GM12878 (cell line): ENCODE data around the gene HOOK2. TPM values are rescaled to one million over a fixed set of nuclear protein-coding genes. Genes with fewer than 3 reads are reported as not detected.
A peak's percentile ranks its signal among the peaks of the same experiment; 100 is the strongest.

ENCODE experiments used
- BMI1 ChIP-seq: fragments of 450-650 bp; IDR thresholded peaks from 2 replicates; pipeline ENCODE4 v1.6.1; 2016; ENCODE audit warnings: mild to moderate bottlenecking, moderate library complexity, borderline replicate concordance
- CBX5 ChIP-seq: sonication (generic); IDR thresholded peaks from 2 replicates; pipeline ENCODE4 v1.6.1; 2016; ENCODE audit warnings: low read depth, moderate library complexity, mild to moderate bottlenecking, inconsistent platforms
- ETV6 ChIP-seq, 2 experiments: fragments of 450-650 bp in 1 of 2; IDR thresholded peaks in 1 of 2; conservative IDR thresholded peaks in 1 of 2; 2 replicates each; pipeline ENCODE4 v1.6.1; 2014; ENCODE audit warnings: antibody characterized with exemption in 1 of 2, borderline replicate concordance in 1 of 2, low read depth in 1 of 2, mild to moderate bottlenecking in 1 of 2, moderate library complexity in 1 of 2
- FOS ChIP-seq: IDR thresholded peaks from 3 replicates; pipeline ENCODE4 v1.6.1; 2011; ENCODE audit warnings: borderline replicate concordance; ENCODE audit not compliant: insufficient read length; ENCODE audit errors: extremely low read depth
- FOXM1 ChIP-seq: IDR thresholded peaks from 2 replicates; pipeline ENCODE4 v1.6.1; 2012; ENCODE audit warnings: low read depth, mild to moderate bottlenecking, inconsistent platforms, low read length, moderate library complexity
- KAT2A ChIP-seq: conservative IDR thresholded peaks from 2 replicates; pipeline ENCODE4 v1.6.1; 2011; ENCODE audit warnings: low read depth, low read length; ENCODE audit not compliant: control insufficient read depth
- MEF2B ChIP-seq: fragments of 450-650 bp; IDR thresholded peaks from 2 replicates; pipeline ENCODE4 v1.6.1; 2018; ENCODE audit warnings: mild to moderate bottlenecking, moderate library complexity; ENCODE audit not compliant: partially characterized antibody, poor library complexity, severe bottlenecking
- NR2F1 ChIP-seq: fragments of 450-650 bp; conservative IDR thresholded peaks from 2 replicates; pipeline ENCODE4 v1.6.1; 2017; ENCODE audit warnings: mild to moderate bottlenecking
- PAX8 ChIP-seq: fragments of 450-650 bp; IDR thresholded peaks from 2 replicates; pipeline ENCODE4 v1.6.1; 2017; ENCODE audit warnings: mild to moderate bottlenecking, moderate library complexity
- RAD51 ChIP-seq: fragments of 450-650 bp; IDR thresholded peaks from 2 replicates; pipeline ENCODE4 v1.6.1; 2016; ENCODE audit warnings: moderate library complexity, mild to moderate bottlenecking, inconsistent platforms
- SMAD5 ChIP-seq: IDR thresholded peaks from 2 replicates; pipeline ENCODE4 v1.6.1; 2016; ENCODE audit warnings: antibody characterized with exemption, low read depth
- SMARCA5 ChIP-seq: fragments of 450-650 bp; IDR thresholded peaks from 2 replicates; pipeline ENCODE4 v1.6.1; 2017; ENCODE audit warnings: mild to moderate bottlenecking
- SP1 ChIP-seq: IDR thresholded peaks from one replicate; pipeline ENCODE4 v1.6.1; 2011; ENCODE audit warnings: low read depth, low read length
- SRF ChIP-seq, 2 experiments: IDR thresholded peaks; 2 replicates each; pipeline ENCODE4 v1.6.1; 2011; ENCODE audit warnings: low read depth in 2 of 2, low read length in 2 of 2, mild to moderate bottlenecking in 1 of 2, moderate library complexity in 1 of 2
- TAF1 ChIP-seq: IDR thresholded peaks from 2 replicates; pipeline ENCODE4 v1.6.1; 2011; ENCODE audit warnings: mild to moderate bottlenecking, low read depth, low read length, borderline replicate concordance
- TBL1XR1 ChIP-seq: IDR thresholded peaks from 2 replicates; pipeline ENCODE4 v1.6.1; 2012; ENCODE audit warnings: low read depth, low read length, improper control_type of control experiment
- TCF3 ChIP-seq: IDR thresholded peaks from 2 replicates; pipeline ENCODE4 v1.6.1; 2012; ENCODE audit warnings: low read depth, mild to moderate bottlenecking, low read length, borderline replicate concordance; ENCODE audit not compliant: insufficient read depth
- polyA plus RNA-seq, 11 experiments: library from polyadenylated mRNA; depleted of rRNA in 4 of 11; unstranded in 6 of 11; stranded (reverse) in 5 of 11; fragments of >200 nt; fragmentation: Nextera tagmentation in 4 of 11; fragmentation: Illumina TruSeq in 1 of 11; extraction: Ambion mirVana in 4 of 11; extraction: Trizol in 1 of 11; gene quantifications; 1 replicate in 1 of 11; 2 replicates in 10 of 11; pipeline versions ENCODE4 v1.2.1 to v1.2.3, GENCODE V29; 2011 to 2016; ENCODE audit warnings: inconsistent platforms in 2 of 11, missing spikeins in 2 of 11, low read depth in 1 of 11
- total RNA-seq, 4 experiments: library from RNA; depleted of rRNA in 3 of 4; stranded (reverse); fragments of >200 nt in 3 of 4; fragmentation: Illumina TruSeq in 1 of 4; extraction: Trizol in 1 of 4; gene quantifications; 2 replicates each; pipeline versions ENCODE4 v1.2.1 to v1.2.3, GENCODE V29; 2013 to 2021
- TF ChIP-seq, protein P1 (sequence below): fragments of 450-650 bp; conservative IDR thresholded peaks from 2 replicates; pipeline ENCODE4 v1.6.1; 2017; ENCODE audit warnings: mild to moderate bottlenecking, moderate library complexity
- TF ChIP-seq, protein P2 (sequence below): fragments of 450-650 bp; IDR thresholded peaks from 2 replicates; pipeline ENCODE4 v1.6.1; 2014; ENCODE audit warnings: mild to moderate bottlenecking
- TF ChIP-seq, protein P3 (sequence below): IDR thresholded peaks from 2 replicates; pipeline ENCODE4 v1.6.1; 2012; ENCODE audit warnings: low read depth, low read length, improper control_type of control experiment
- TF ChIP-seq, protein P4 (sequence below): fragments of 450-650 bp; IDR thresholded peaks from 2 replicates; pipeline ENCODE4 v1.6.1; 2018; ENCODE audit warnings: borderline replicate concordance, mild to moderate bottlenecking; ENCODE audit not compliant: partially characterized antibody
- TF ChIP-seq, protein P5 (sequence below): IDR thresholded peaks from 2 replicates; pipeline ENCODE4 v1.6.1; 2011; ENCODE audit warnings: low read depth, low read length, improper control_type of control experiment, borderline replicate concordance

HOOK2 gene
- total and polyA plus RNA-seq, 10 of the 15 experiments (the other 5 are each of a cell fraction or from before 2014, with no cell fraction given), result 1.5 to 9.6 (median 6.2) TPM

DNA sequence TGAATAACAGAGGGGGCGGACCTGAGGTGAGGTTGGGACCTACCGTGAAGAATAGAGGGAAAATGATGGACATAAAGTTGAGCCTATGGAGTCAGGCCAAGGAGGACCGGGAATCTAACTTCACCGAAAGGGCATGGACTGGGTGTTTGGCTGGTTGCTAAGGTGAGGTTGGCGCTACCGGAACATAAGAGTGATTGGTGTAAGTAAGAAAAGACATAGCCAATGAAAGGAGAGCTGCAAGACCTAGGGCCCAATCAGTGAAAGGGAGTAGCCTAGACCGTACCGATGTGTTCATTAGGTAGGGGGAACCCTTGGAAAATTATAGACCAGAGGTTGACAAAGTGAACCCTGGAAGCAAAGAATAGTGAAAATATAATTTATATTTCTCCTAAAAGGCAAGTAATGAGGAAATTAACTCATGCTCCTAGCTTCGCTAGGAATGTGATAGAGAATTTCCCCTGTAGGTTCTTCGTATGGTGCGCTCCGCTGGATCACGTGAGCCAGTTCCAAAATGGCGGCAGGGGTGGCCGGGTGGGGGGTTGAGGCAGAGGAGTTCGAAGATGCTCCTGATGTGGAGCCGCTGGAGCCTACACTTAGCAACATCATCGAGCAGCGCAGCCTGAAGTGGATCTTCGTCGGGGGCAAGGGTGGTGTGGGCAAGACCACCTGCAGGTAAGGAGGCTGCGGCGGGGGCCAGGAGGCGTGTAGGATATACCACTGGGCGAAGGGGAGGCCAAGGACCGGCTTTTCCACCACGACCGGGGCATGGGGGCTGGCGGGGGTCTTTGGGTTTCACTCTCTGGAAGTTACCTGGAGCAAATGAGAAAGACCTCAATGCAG lies 38.1 kb downstream of the HOOK2 start, which contains the start of gene GET3 (continued):
- TF ChIP-seq MEF2B, result peak; percentile 25
- TF ChIP-seq RAD51, result peak; percentile 98
- TF ChIP-seq, protein P1, sequence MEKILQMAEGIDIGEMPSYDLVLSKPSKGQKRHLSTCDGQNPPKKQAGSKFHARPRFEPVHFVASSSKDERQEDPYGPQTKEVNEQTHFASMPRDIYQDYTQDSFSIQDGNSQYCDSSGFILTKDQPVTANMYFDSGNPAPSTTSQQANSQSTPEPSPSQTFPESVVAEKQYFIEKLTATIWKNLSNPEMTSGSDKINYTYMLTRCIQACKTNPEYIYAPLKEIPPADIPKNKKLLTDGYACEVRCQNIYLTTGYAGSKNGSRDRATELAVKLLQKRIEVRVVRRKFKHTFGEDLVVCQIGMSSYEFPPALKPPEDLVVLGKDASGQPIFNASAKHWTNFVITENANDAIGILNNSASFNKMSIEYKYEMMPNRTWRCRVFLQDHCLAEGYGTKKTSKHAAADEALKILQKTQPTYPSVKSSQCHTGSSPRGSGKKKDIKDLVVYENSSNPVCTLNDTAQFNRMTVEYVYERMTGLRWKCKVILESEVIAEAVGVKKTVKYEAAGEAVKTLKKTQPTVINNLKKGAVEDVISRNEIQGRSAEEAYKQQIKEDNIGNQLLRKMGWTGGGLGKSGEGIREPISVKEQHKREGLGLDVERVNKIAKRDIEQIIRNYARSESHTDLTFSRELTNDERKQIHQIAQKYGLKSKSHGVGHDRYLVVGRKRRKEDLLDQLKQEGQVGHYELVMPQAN, result peak; percentile 79
- no peak for TF ChIP-seq FOXM1
- TF ChIP-seq BMI1, result peak; percentile 88
- TF ChIP-seq SMAD5, result peak; percentile 60; the same call in 1 of the 2 replicates
- TF ChIP-seq ETV6 (conservative IDR thresholded peaks at IDR 0.05 in 1 of 2, IDR thresholded peaks at IDR 0.05 in 1 of 2; ENCODE audit: borderline replicate concordance in 1 of 2, low read depth in 1 of 2), result no peak
- TF ChIP-seq TCF3, result 0 out of 2 replicates have a peak, but pooled peaks have one; percentile 47
- TF ChIP-seq SMARCA5, result no peak
- TF ChIP-seq KAT2A, result no peak
- no peak for TF ChIP-seq TBL1XR1
- TF ChIP-seq, protein P2, sequence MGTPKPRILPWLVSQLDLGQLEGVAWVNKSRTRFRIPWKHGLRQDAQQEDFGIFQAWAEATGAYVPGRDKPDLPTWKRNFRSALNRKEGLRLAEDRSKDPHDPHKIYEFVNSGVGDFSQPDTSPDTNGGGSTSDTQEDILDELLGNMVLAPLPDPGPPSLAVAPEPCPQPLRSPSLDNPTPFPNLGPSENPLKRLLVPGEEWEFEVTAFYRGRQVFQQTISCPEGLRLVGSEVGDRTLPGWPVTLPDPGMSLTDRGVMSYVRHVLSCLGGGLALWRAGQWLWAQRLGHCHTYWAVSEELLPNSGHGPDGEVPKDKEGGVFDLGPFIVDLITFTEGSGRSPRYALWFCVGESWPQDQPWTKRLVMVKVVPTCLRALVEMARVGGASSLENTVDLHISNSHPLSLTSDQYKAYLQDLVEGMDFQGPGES, result peak; percentile 82
- TF ChIP-seq, protein P3, sequence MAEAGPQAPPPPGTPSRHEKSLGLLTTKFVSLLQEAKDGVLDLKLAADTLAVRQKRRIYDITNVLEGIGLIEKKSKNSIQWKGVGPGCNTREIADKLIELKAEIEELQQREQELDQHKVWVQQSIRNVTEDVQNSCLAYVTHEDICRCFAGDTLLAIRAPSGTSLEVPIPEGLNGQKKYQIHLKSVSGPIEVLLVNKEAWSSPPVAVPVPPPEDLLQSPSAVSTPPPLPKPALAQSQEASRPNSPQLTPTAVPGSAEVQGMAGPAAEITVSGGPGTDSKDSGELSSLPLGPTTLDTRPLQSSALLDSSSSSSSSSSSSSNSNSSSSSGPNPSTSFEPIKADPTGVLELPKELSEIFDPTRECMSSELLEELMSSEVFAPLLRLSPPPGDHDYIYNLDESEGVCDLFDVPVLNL, result peak; percentile 76
- TF ChIP-seq, protein P4, sequence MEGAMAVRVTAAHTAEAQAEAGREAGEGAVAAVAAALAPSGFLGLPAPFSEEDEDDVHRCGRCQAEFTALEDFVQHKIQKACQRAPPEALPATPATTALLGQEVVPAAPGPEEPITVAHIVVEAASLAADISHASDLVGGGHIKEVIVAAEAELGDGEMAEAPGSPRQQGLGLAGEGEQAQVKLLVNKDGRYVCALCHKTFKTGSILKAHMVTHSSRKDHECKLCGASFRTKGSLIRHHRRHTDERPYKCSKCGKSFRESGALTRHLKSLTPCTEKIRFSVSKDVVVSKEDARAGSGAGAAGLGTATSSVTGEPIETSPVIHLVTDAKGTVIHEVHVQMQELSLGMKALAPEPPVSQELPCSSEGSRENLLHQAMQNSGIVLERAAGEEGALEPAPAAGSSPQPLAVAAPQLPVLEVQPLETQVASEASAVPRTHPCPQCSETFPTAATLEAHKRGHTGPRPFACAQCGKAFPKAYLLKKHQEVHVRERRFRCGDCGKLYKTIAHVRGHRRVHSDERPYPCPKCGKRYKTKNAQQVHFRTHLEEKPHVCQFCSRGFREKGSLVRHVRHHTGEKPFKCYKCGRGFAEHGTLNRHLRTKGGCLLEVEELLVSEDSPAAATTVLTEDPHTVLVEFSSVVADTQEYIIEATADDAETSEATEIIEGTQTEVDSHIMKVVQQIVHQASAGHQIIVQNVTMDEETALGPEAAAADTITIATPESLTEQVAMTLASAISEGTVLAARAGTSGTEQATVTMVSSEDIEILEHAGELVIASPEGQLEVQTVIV, result peak; percentile 70
- TF ChIP-seq CBX5, result no peak
- TF ChIP-seq SRF (IDR thresholded peaks at IDR 0.05; ENCODE audit: low read depth in 2 of 2, low read length in 2 of 2), result no peak
- TF ChIP-seq PAX8, result no peak
- peak; percentile 90 for TF ChIP-seq SP1
- peak; percentile 36; the same call in 1 of the 2 replicates for TF ChIP-seq NR2F1
- TF ChIP-seq, protein P5, sequence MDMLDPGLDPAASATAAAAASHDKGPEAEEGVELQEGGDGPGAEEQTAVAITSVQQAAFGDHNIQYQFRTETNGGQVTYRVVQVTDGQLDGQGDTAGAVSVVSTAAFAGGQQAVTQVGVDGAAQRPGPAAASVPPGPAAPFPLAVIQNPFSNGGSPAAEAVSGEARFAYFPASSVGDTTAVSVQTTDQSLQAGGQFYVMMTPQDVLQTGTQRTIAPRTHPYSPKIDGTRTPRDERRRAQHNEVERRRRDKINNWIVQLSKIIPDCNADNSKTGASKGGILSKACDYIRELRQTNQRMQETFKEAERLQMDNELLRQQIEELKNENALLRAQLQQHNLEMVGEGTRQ, result peak; percentile 87
- TF ChIP-seq TAF1, result peak; percentile 94
- peak; percentile 29 for TF ChIP-seq FOS
